ENCODE measurements around the gene GSN.

Gene GSN

DNA sequence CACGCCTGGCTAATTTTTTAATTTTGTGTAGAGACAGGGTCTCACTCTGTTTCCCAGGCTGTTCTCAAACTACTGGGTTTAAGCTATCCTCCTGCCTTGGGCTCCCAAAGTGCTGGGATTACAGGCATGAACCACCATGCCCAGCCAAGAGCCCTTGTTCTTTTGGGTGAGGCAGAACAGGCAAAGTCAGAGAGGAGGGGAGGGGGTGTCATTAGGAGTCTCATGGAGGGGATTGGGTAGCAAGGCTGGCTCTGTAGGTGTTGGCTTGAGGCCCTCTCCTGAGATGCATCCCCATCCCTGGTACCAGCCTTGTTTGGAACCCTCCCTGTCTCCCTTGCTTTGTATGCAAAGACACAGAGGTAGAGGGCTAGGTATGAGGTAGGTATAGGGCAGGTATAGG is 24.1 kb downstream of the GSN start:
- Histone ChIP-seq H3K9me3 (no peaks in the 10 kb centered on the region), H3K27me3 (no peaks in the 10 kb centered on the region), H3K4me3 (ENCODE audit: low read depth, low read length) (no peak overlapping the region), H3K36me3 (no peaks in the 10 kb centered on the region), H3K4me1 (no peaks in the 10 kb centered on the region; the same call in 1 of the 2 replicates)
- TF ChIP-seq, protein P1, sequence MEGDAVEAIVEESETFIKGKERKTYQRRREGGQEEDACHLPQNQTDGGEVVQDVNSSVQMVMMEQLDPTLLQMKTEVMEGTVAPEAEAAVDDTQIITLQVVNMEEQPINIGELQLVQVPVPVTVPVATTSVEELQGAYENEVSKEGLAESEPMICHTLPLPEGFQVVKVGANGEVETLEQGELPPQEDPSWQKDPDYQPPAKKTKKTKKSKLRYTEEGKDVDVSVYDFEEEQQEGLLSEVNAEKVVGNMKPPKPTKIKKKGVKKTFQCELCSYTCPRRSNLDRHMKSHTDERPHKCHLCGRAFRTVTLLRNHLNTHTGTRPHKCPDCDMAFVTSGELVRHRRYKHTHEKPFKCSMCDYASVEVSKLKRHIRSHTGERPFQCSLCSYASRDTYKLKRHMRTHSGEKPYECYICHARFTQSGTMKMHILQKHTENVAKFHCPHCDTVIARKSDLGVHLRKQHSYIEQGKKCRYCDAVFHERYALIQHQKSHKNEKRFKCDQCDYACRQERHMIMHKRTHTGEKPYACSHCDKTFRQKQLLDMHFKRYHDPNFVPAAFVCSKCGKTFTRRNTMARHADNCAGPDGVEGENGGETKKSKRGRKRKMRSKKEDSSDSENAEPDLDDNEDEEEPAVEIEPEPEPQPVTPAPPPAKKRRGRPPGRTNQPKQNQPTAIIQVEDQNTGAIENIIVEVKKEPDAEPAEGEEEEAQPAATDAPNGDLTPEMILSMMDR (IDR thresholded peaks at IDR 0.05; ENCODE audit: low read depth, low read length) = no peak
- no peak for DNase-seq

DNA sequence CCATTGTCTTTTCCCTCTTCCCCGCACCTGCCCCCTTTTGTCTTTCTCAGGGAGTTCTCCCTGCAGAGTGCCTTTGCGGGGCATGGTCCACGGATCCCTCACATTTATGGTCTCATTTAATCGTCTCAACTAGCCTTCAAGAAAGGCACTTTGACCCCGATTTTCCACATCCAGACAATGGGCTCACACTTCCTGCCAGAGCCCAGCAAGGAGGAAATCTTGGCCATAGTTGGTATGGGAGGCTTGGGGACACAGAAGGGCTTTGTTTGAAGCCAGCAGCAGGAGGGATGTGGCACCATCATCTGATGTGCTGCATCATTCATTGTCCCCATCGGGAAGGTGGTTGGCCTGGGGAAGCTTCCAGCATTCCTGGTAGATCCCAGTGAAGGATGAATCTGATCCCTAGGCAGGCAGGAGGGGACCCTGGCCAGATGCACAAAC is 24.9 kb downstream of the GSN start:
- Histone ChIP-seq H3K4me3 (ENCODE audit: low read depth, low read length) (no peak overlapping the region), H3K4me1 (no peaks in the 10 kb centered on the region)
- TF ChIP-seq, protein P1 (IDR thresholded peaks at IDR 0.05; ENCODE audit: low read depth, low read length) = no peak

DNA sequence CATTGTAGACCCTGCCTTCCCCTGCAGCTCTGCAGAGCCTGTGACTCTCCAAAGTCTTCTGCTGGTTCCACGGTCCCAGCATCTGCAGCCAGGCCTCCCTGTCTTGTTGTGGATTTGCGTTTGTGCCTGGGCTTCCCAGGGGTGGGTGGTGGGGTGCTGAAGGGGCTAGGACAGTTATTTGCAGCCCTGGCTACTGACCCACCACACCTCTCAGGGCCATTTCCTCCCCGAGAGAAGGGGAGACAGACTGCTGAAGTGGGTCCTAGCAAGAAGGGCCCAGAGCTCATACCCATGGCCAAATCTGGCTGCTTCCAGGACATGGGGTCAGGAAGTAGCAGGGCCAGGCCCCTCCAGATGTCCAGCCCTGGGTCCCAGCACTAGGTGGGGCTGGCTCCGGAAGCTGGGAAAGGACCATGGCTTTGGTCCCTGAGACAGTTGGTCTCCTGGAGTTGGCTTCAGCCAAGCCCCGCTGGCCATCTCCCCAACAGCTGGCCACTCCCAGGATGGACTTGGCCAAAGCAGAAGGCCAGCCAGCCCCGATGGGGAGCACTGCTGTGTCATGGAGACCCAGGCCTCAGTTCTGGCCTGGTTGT is 26.3 kb downstream of the GSN start:
- H3K9me3 ChIP-seq = no peaks in the 10 kb centered on the region

More for the DNA sequence above, 24.9 kb downstream of the GSN start:
- Histone ChIP-seq H3K27me3 (no peaks in the 10 kb centered on the region), H3K9me3 (no peaks in the 10 kb centered on the region), H3K36me3 (no peaks in the 10 kb centered on the region)
- no peak for DNase-seq

DNA sequence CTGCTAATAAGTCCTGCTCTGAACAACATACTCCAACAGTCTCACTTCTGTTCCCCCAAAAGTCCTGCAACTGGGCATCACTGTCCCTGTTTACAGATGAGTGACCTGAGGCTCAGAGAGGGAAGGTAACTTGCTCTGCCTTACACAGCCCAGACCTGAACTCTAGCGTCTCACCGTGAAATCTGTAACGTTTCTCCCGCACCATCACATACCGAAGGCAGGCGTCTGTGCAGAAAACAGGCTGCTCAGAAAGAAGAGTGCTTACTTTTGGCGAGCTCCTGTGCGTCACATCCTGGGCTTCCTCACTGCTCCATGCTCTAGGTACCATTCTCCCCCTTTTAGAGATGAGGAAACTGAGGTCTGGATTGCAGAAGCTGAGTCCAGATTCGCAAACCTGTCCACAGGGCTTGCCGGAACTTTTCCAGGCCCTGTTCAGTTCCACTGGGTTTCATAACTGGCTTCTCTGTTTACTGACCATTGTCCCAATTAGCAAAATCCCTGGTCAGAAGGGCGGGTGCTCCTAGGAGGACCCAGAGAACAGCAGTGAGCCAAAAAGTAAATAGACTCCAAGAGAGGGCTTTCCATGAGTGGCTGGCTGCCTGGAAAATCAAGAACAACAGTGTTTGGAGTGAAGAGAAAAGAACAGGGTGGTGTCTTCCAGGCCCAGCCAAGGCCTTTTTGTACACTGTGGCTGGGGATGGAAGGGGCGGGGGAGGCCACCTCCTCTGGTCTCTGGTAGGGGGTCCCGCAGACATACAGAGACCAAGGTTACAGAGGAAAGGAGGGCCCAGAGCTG is 27.1 kb downstream of the GSN start:
- TF ChIP-seq, protein P1 (IDR thresholded peaks at IDR 0.05; ENCODE audit: low read depth, low read length) = no peak
- Histone ChIP-seq H3K4me1 (no peaks in the 10 kb centered on the region), H3K27me3 (peaks cover 3% of the 10 kb centered on the region), H3K36me3 (no peaks in the 10 kb centered on the region), H3K9me3 (no peaks in the 10 kb centered on the region), H3K4me3 (ENCODE audit: low read depth, low read length) (no peak overlapping the region)
- no peak for DNase-seq

More for the DNA sequence above, 26.3 kb downstream of the GSN start:
- no peaks in the 10 kb centered on the region for H3K36me3 ChIP-seq
- TF ChIP-seq, protein P1 (IDR thresholded peaks at IDR 0.05; ENCODE audit: low read depth, low read length) = no peak
- H3K27me3 ChIP-seq = no peaks in the 10 kb centered on the region
- no peak overlapping the region for H3K4me3 ChIP-seq (ENCODE audit: low read depth, low read length)
- no peak for DNase-seq
- H3K4me1 ChIP-seq = no peaks in the 10 kb centered on the region

DNA sequence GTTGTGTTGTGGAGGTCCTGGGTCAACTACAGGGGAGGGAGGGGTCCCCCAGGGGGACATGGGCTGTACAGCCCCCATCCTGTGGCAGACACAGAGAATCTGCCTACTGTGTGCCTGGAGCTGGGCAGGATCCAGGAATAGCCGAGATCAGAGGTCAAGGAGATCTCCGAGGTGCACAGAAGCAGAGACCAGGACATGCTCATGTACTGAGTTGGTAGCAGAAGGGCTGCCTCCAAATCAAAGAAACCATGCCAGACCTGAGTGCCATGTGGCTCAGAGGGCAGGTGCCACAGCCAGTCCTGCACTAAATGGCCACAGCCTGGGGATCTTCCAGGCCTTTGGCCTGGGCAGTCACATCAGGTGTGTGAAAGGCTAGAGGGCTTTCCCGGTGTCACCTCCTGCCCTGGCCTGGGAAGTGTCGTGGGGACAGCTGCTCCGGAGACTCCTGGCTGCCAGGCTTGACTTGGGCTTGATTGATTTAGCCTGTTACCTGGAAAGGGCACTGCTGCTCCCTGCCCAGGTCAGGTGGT is 27.8 kb downstream of the GSN start:
- TF ChIP-seq, protein P1 (IDR thresholded peaks at IDR 0.05; ENCODE audit: low read depth, low read length) = no peak
- no peaks in the 10 kb centered on the region for H3K9me3 ChIP-seq
- no peaks in the 10 kb centered on the region for H3K4me1 ChIP-seq
- peaks cover 10% of the 10 kb centered on the region for H3K27me3 ChIP-seq
- H3K36me3 ChIP-seq = no peaks in the 10 kb centered on the region
- DNase-seq = no peak
- no peak overlapping the region for H3K4me3 ChIP-seq (ENCODE audit: low read depth, low read length)
